ENCODE results near the gene TDRD12. TPM values are rescaled to one million over a fixed set of nuclear protein-coding genes. Genes with fewer than 3 reads are reported as not detected.

TDRD12 gene
- total and polyA plus RNA-seq, 4 donors, result 0.40 to 0.93 (median 0.67) TPM

GRCh38 chr19:32798201-32798600, 78.6 kb downstream of the TDRD12 start:
- Histone ChIP-seq H3K27me3 (ENCODE audit: control insufficient read depth, insufficient read depth, low read length) (no peaks in the 10 kb centered on the region), H3K36me3 (ENCODE audit: control insufficient read depth, insufficient read depth, low read length) (no peaks in the 10 kb centered on the region), H3K4me1 (ENCODE audit: control insufficient read depth, insufficient read depth, low read length) (no peaks in the 10 kb centered on the region), H3K4me3 (ENCODE audit: low read depth, low read length) (no peak overlapping the region), H3K9me3 (ENCODE audit: control insufficient read depth, insufficient read depth, low read length) (no peaks in the 10 kb centered on the region), H3K27ac (ENCODE audit: low read depth, low read length) (no peak overlapping the region)
- WGBS (ENCODE audit: insufficient coverage), result 86% methylated on average over 2 of the region's 4 CpGs
- no peak for DNase-seq (ENCODE audit: low read depth in 4 of 6, low spot score in 6 of 6)

- Histone ChIP-seq H3K4me1 (ENCODE audit: control insufficient read depth, insufficient read depth, low read length) (no peaks in the 10 kb centered on the region), H3K27me3 (ENCODE audit: control insufficient read depth, insufficient read depth, low read length) (no peaks in the 10 kb centered on the region), H3K4me3 (ENCODE audit: low read depth, low read length) (no peak overlapping the region), H3K9me3 (ENCODE audit: control insufficient read depth, insufficient read depth, low read length) (no peaks in the 10 kb centered on the region), H3K36me3 (ENCODE audit: control insufficient read depth, insufficient read depth, low read length) (no peaks in the 10 kb centered on the region), H3K27ac (ENCODE audit: low read depth, low read length) (no peak overlapping the region)
- DNase-seq (ENCODE audit: low read depth in 4 of 6, low spot score in 6 of 6), result no peak
Measured at GRCh38 chr19:32800191-32800590, 80.6 kb downstream of the TDRD12 start.

GRCh38 chr19:32800754-32801153, 81.2 kb downstream of the TDRD12 start:
- no peak overlapping the region for H3K27ac ChIP-seq (ENCODE audit: low read depth, low read length)
- H3K4me3 ChIP-seq (ENCODE audit: low read depth, low read length), result no peak overlapping the region
- no peaks in the 10 kb centered on the region for H3K9me3 ChIP-seq (ENCODE audit: control insufficient read depth, insufficient read depth, low read length)
- 20% methylated on average over 1 of the region's 4 CpGs for WGBS (ENCODE audit: insufficient coverage)
- no peaks in the 10 kb centered on the region for H3K36me3 ChIP-seq (ENCODE audit: control insufficient read depth, insufficient read depth, low read length)
- no peaks in the 10 kb centered on the region for H3K4me1 ChIP-seq (ENCODE audit: control insufficient read depth, insufficient read depth, low read length)
- no peaks in the 10 kb centered on the region for H3K27me3 ChIP-seq (ENCODE audit: control insufficient read depth, insufficient read depth, low read length)
- no peak for DNase-seq (ENCODE audit: low read depth in 4 of 6, low spot score in 6 of 6)

- no peak for DNase-seq (ENCODE audit: low read depth in 4 of 6, low spot score in 6 of 6)
- 93% methylated on average over 12 of the region's 12 CpGs for WGBS (ENCODE audit: insufficient coverage)
- Histone ChIP-seq H3K27ac (ENCODE audit: low read depth, low read length) (no peak overlapping the region), H3K27me3 (ENCODE audit: control insufficient read depth, insufficient read depth, low read length) (no peaks in the 10 kb centered on the region), H3K9me3 (ENCODE audit: control insufficient read depth, insufficient read depth, low read length) (no peaks in the 10 kb centered on the region), H3K4me1 (ENCODE audit: control insufficient read depth, insufficient read depth, low read length) (no peaks in the 10 kb centered on the region), H3K36me3 (ENCODE audit: control insufficient read depth, insufficient read depth, low read length) (no peaks in the 10 kb centered on the region), H3K4me3 (ENCODE audit: low read depth, low read length) (no peak overlapping the region)
Measured at GRCh38 chr19:32802840-32803239, 83.3 kb downstream of the TDRD12 start.

- no peaks in the 10 kb centered on the region for H3K36me3 ChIP-seq (ENCODE audit: control insufficient read depth, insufficient read depth, low read length)
- no peaks in the 10 kb centered on the region for H3K9me3 ChIP-seq (ENCODE audit: control insufficient read depth, insufficient read depth, low read length)
- H3K27me3 ChIP-seq (ENCODE audit: control insufficient read depth, insufficient read depth, low read length), result no peaks in the 10 kb centered on the region
- DNase-seq (ENCODE audit: low read depth in 4 of 6, low spot score in 6 of 6), result no peak
- 50% methylated on average over 1 of the region's 4 CpGs for WGBS (ENCODE audit: insufficient coverage)
- H3K4me1 ChIP-seq (ENCODE audit: control insufficient read depth, insufficient read depth, low read length), result no peaks in the 10 kb centered on the region
- H3K27ac ChIP-seq (ENCODE audit: low read depth, low read length), result no peak overlapping the region
- H3K4me3 ChIP-seq (ENCODE audit: low read depth, low read length), result no peak overlapping the region
Measured at GRCh38 chr19:32808236-32808635, 88.7 kb downstream of the TDRD12 start.

- Histone ChIP-seq H3K4me3 (ENCODE audit: low read depth, low read length) (no peak overlapping the region), H3K4me1 (ENCODE audit: control insufficient read depth, insufficient read depth, low read length) (no peaks in the 10 kb centered on the region), H3K9me3 (ENCODE audit: control insufficient read depth, insufficient read depth, low read length) (no peaks in the 10 kb centered on the region), H3K27me3 (ENCODE audit: control insufficient read depth, insufficient read depth, low read length) (no peaks in the 10 kb centered on the region), H3K27ac (ENCODE audit: low read depth, low read length) (no peak overlapping the region), H3K36me3 (ENCODE audit: control insufficient read depth, insufficient read depth, low read length) (no peaks in the 10 kb centered on the region)
- WGBS (ENCODE audit: insufficient coverage), result 63% methylated on average over 5 of the region's 5 CpGs
- DNase-seq (ENCODE audit: low read depth in 4 of 6, low spot score in 6 of 6), result no peak
Measured at GRCh38 chr19:32809254-32809653, 89.7 kb downstream of the TDRD12 start.

GRCh38 chr19:32809754-32810153, 90.2 kb downstream of the TDRD12 start:
- DNase-seq (ENCODE audit: low read depth in 4 of 6, low spot score in 6 of 6), result no peak

GRCh38 chr19:32810452-32810851, 90.9 kb downstream of the TDRD12 start:
- Histone ChIP-seq H3K4me3 (ENCODE audit: low read depth, low read length) (no peak overlapping the region), H3K36me3 (ENCODE audit: control insufficient read depth, insufficient read depth, low read length) (no peaks in the 10 kb centered on the region)

More at GRCh38 chr19:32809754-32810153, 90.2 kb downstream of the TDRD12 start:
- WGBS (ENCODE audit: insufficient coverage), result no CpG with 5 or more reads among the region's 3 CpGs
- Histone ChIP-seq H3K9me3 (ENCODE audit: control insufficient read depth, insufficient read depth, low read length) (no peaks in the 10 kb centered on the region), H3K36me3 (ENCODE audit: control insufficient read depth, insufficient read depth, low read length) (no peaks in the 10 kb centered on the region), H3K4me3 (ENCODE audit: low read depth, low read length) (no peak overlapping the region), H3K27me3 (ENCODE audit: control insufficient read depth, insufficient read depth, low read length) (no peaks in the 10 kb centered on the region), H3K4me1 (ENCODE audit: control insufficient read depth, insufficient read depth, low read length) (no peaks in the 10 kb centered on the region), H3K27ac (ENCODE audit: low read depth, low read length) (no peak overlapping the region)

GRCh38 chr19:32811151-32811550, 91.6 kb downstream of the TDRD12 start:
- no peaks in the 10 kb centered on the region for H3K4me1 ChIP-seq (ENCODE audit: control insufficient read depth, insufficient read depth, low read length)
- no peak overlapping the region for H3K4me3 ChIP-seq (ENCODE audit: low read depth, low read length)
- no peaks in the 10 kb centered on the region for H3K9me3 ChIP-seq (ENCODE audit: control insufficient read depth, insufficient read depth, low read length)
- WGBS (ENCODE audit: insufficient coverage), result 89% methylated on average over 8 of the region's 11 CpGs
- no peak for DNase-seq (ENCODE audit: low read depth in 4 of 6, low spot score in 6 of 6)
- H3K36me3 ChIP-seq (ENCODE audit: control insufficient read depth, insufficient read depth, low read length), result no peaks in the 10 kb centered on the region
- H3K27me3 ChIP-seq (ENCODE audit: control insufficient read depth, insufficient read depth, low read length), result no peaks in the 10 kb centered on the region
- H3K27ac ChIP-seq (ENCODE audit: low read depth, low read length), result no peak overlapping the region

More at GRCh38 chr19:32810452-32810851, 90.9 kb downstream of the TDRD12 start:
- Histone ChIP-seq H3K9me3 (ENCODE audit: control insufficient read depth, insufficient read depth, low read length) (no peaks in the 10 kb centered on the region), H3K27me3 (ENCODE audit: control insufficient read depth, insufficient read depth, low read length) (no peaks in the 10 kb centered on the region), H3K27ac (ENCODE audit: low read depth, low read length) (no peak overlapping the region), H3K4me1 (ENCODE audit: control insufficient read depth, insufficient read depth, low read length) (no peaks in the 10 kb centered on the region)
- 94% methylated on average over 7 of the region's 9 CpGs for WGBS (ENCODE audit: insufficient coverage)
- no peak for DNase-seq (ENCODE audit: low read depth in 4 of 6, low spot score in 6 of 6)

- DNase-seq (ENCODE audit: low read depth in 4 of 6, low spot score in 6 of 6), result no peak
- WGBS (ENCODE audit: insufficient coverage), result 91% methylated on average over 8 of the region's 10 CpGs
Measured at GRCh38 chr19:32812036-32812435, 92.5 kb downstream of the TDRD12 start.

More at GRCh38 chr19:32812036-32812435, 92.5 kb downstream of the TDRD12 start:
- H3K27ac ChIP-seq (ENCODE audit: low read depth, low read length), result no peak overlapping the region
- H3K36me3 ChIP-seq (ENCODE audit: control insufficient read depth, insufficient read depth, low read length), result no peaks in the 10 kb centered on the region
- no peaks in the 10 kb centered on the region for H3K27me3 ChIP-seq (ENCODE audit: control insufficient read depth, insufficient read depth, low read length)
- no peaks in the 10 kb centered on the region for H3K9me3 ChIP-seq (ENCODE audit: control insufficient read depth, insufficient read depth, low read length)
- H3K4me3 ChIP-seq (ENCODE audit: low read depth, low read length), result no peak overlapping the region
- H3K4me1 ChIP-seq (ENCODE audit: control insufficient read depth, insufficient read depth, low read length), result no peaks in the 10 kb centered on the region

Data from spinal cord (tissue), 10 donors.